ENCODE measurements around the gene FRYL. TPM values are rescaled to one million over a fixed set of nuclear protein-coding genes. Genes with fewer than 3 reads are reported as not detected.

The FRYL gene
- total and polyA plus RNA-seq, 2 of the 13 experiments (the other 11 are each of a cell fraction or from before 2014, with no cell fraction given): 9.7 to 19.6 TPM

- no peak for TF ChIP-seq NFE2 (CRISPR knock-in tag; IDR thresholded peaks at IDR 0.05)
- no peak for TF ChIP-seq KLF6 (CRISPR knock-in tag; IDR thresholded peaks at IDR 0.05)
- no peak for TF ChIP-seq ZBTB26 (CRISPR knock-in tag; IDR thresholded peaks at IDR 0.05; ENCODE audit: borderline replicate concordance)
- 0 out of 2 replicates have a peak, but pooled peaks have one; percentile 39 for TF ChIP-seq MIER3 (CRISPR knock-in tag; IDR thresholded peaks at IDR 0.05; ENCODE audit: borderline replicate concordance)
- no peak for TF ChIP-seq ELF3 (CRISPR knock-in tag; IDR thresholded peaks at IDR 0.05)
- no peak for TF ChIP-seq HMGXB4 (CRISPR knock-in tag; IDR thresholded peaks at IDR 0.05; ENCODE audit: borderline replicate concordance in 1 of 2, low read depth in 1 of 2)
- TF ChIP-seq ZNF432 (CRISPR knock-in tag; IDR thresholded peaks at IDR 0.05; ENCODE audit: borderline replicate concordance): no peak
- no peak for TF ChIP-seq NFE2L2 (IDR thresholded peaks at IDR 0.05; ENCODE audit: low read length)
- TF ChIP-seq CBFB (CRISPR knock-in tag; IDR thresholded peaks at IDR 0.05): no peak
- no peak for TF ChIP-seq SNRNP70 (IDR thresholded peaks at IDR 0.05; ENCODE audit: low read depth, low read length)
- no peak for TF ChIP-seq ZNF362 (CRISPR knock-in tag; IDR thresholded peaks at IDR 0.05; ENCODE audit: borderline replicate concordance)
- peak; percentile 46; the same call in 1 of the 2 replicates for TF ChIP-seq RERE (CRISPR knock-in tag; IDR thresholded peaks at IDR 0.05; ENCODE audit: low read depth)
- no peak for TF ChIP-seq CENPBD1 (CRISPR knock-in tag; IDR thresholded peaks at IDR 0.05; ENCODE audit: borderline replicate concordance, low read depth)
- TF ChIP-seq ZSCAN9 (CRISPR knock-in tag; IDR thresholded peaks at IDR 0.05; ENCODE audit: borderline replicate concordance): no peak
- TF ChIP-seq ZNF710 (CRISPR knock-in tag; IDR thresholded peaks at IDR 0.05; ENCODE audit: borderline replicate concordance): peak; percentile 55; the same call in 1 of the 2 replicates
- TF ChIP-seq ZNF446 (CRISPR knock-in tag; IDR thresholded peaks at IDR 0.05): no peak
- peak; percentile 65; the same call in 1 of the 2 replicates for TF ChIP-seq RXRA (CRISPR knock-in tag; IDR thresholded peaks at IDR 0.05)
Measured at GRCh38 chr4:48623182-48623780, 156.8 kb downstream of the FRYL start (continued).

Data from HepG2 (cell line).